HepG2 (cell line): ENCODE measurements around the gene BRSK2. TPM values are rescaled to one million over a fixed set of nuclear protein-coding genes. Genes with fewer than 3 reads are reported as not detected.

ENCODE experiments used
- ATAC-seq: fragments of 200-7000 bp; cut with Tn5 transposase; 3 replicates; pipeline ENCODE4 v1.9.1; 2020; ENCODE audit warnings: mild to moderate bottlenecking, moderate library complexity
- BruUV-seq: library from RNA; stranded (reverse); fragments of 400-500 nt; replicated peaks from 2 replicates; lab custom pipeline; 2021; lab: Mats Ljungman, UMichigan
- CTCF ChIA-PET: fragments of 300-600 bp; formaldehyde crosslinking; extraction: SDS; loops from one replicate; lab custom pipeline; 2021; ENCODE audit warnings: low total read pairs, inconsistent platforms, low intra/inter-chr PET ratio; lab: Yijun Ruan, JAX
- POLR2A ChIA-PET: fragments of 350-600 bp; sonication (Branson Sonifier 250); formaldehyde crosslinking; loops from one replicate; lab custom pipeline; 2020; ENCODE audit warnings: antibody characterized with exemption, inconsistent platforms; lab: Yijun Ruan, JAX
- DNase-seq: peaks from one replicate; pipeline ENCODE4 v3.0.0-alpha.2; 2015; ENCODE audit warnings: low spot score
- FAIRE-seq: peaks from 3 replicates; lab custom pipeline; 2011; peaks lifted over from hg19 to GRCh38; lab: Jason Lieb, UNC
- H2AFZ ChIP-seq: one replicate; pipeline ENCODE4 v1.6.1; 2011; ENCODE audit warnings: low read length, inconsistent platforms
- H3K27ac ChIP-seq: fragments of 300-600 bp; 3 replicates; pipeline ENCODE4 v1.8.0; 2011; ENCODE audit warnings: mixed run types, mild to moderate bottlenecking, mixed read lengths, low read length, inconsistent platforms; ENCODE audit not compliant: insufficient read depth; ENCODE audit errors: extremely low read length
- H3K27me3 ChIP-seq, 2 experiments: fragments of 200-600 bp in 1 of 2; 2 replicates in 1 of 2; 3 replicates in 1 of 2; pipeline versions ENCODE4 v1.6.0 to v1.8.0; 2011; ENCODE audit warnings: low read length in 2 of 2, mild to moderate bottlenecking in 2 of 2, moderate library complexity in 2 of 2, inconsistent platforms in 1 of 2; ENCODE audit not compliant: insufficient read depth in 2 of 2, control insufficient read depth in 1 of 2
- H3K36me3 ChIP-seq, 2 experiments: fragments of 200-600 bp in 1 of 2; replicated peaks in 1 of 2; 2 replicates in 1 of 2; 3 replicates in 1 of 2; pipeline versions ENCODE4 v1.5.1 to v1.8.0; 2011; ENCODE audit warnings: low read length in 2 of 2, inconsistent platforms in 1 of 2; ENCODE audit not compliant: insufficient read depth in 2 of 2, control insufficient read depth in 1 of 2
- H3K4me1 ChIP-seq: 2 replicates; pipeline ENCODE4 v1.5.1; 2012; ENCODE audit warnings: low read length, inconsistent platforms; ENCODE audit not compliant: insufficient read depth
- H3K4me2 ChIP-seq: 2 replicates; pipeline ENCODE4 v1.6.0; 2011; ENCODE audit warnings: low read depth, low read length, inconsistent platforms
- H3K4me3 ChIP-seq, 3 experiments: fragments of 200-600 bp in 1 of 3; sonication (generic), shearing (Covaris generic) in 1 of 3; replicated peaks in 1 of 3; 2 replicates each; pipeline ENCODE4 v1.5.1; 2011 to 2016; ENCODE audit warnings: low read length in 3 of 3, inconsistent platforms in 2 of 3, low read depth in 2 of 3, mild to moderate bottlenecking in 2 of 3, control low read depth in 1 of 3, mixed read lengths in 1 of 3; ENCODE audit not compliant: insufficient read depth in 1 of 3
- H3K79me2 ChIP-seq: one replicate; pipeline ENCODE4 v1.6.1; 2011; ENCODE audit warnings: low read length, inconsistent platforms; ENCODE audit not compliant: insufficient read depth
- H3K9ac ChIP-seq: 2 replicates; pipeline ENCODE4 v1.6.0; 2011; ENCODE audit warnings: mild to moderate bottlenecking, low read depth, low read length, inconsistent platforms; ENCODE audit not compliant: insufficient read depth
- H3K9me3 ChIP-seq: 2 replicates; pipeline ENCODE4 v1.5.1; 2012; ENCODE audit warnings: mild to moderate bottlenecking, low read length
- H4K20me1 ChIP-seq: 2 replicates; pipeline ENCODE4 v1.6.0; 2011; ENCODE audit warnings: inconsistent platforms, mild to moderate bottlenecking, low read length, moderate library complexity; ENCODE audit not compliant: insufficient read depth
- DMAP1 ChIP-seq: IDR thresholded peaks from 2 replicates; pipeline ENCODE4 v1.6.1; 2016
- MAFG ChIP-seq: sonication (generic); formaldehyde crosslinking; IDR thresholded peaks from 2 replicates; pipeline ENCODE4 v1.5.1; 2020; ENCODE audit warnings: mild to moderate bottlenecking, missing genetic modification reagents
- MXI1 ChIP-seq: IDR thresholded peaks from 3 replicates; pipeline ENCODE4 v1.6.1; 2012; ENCODE audit warnings: low read depth, low read length, inconsistent platforms, borderline replicate concordance
- NFAT5 ChIP-seq: sonication (generic); formaldehyde crosslinking; IDR thresholded peaks from 2 replicates; pipeline ENCODE4 v1.4.0; 2020; ENCODE audit warnings: missing genetic modification reagents
- SIX1 ChIP-seq: sonication (generic); formaldehyde crosslinking; IDR thresholded peaks from 2 replicates; pipeline ENCODE4 v1.4.0; 2020; ENCODE audit warnings: missing genetic modification reagents, borderline replicate concordance
- TEAD3 ChIP-seq: optimal IDR thresholded peaks from 2 replicates; pipeline ENCODE3; 2016; ENCODE audit warnings: borderline replicate concordance
- TOE1 ChIP-seq: sonication (generic); formaldehyde crosslinking; IDR thresholded peaks from 2 replicates; pipeline ENCODE4 v1.4.0; 2020; ENCODE audit warnings: mild to moderate bottlenecking, missing genetic modification reagents
- ZBTB25 ChIP-seq: IDR thresholded peaks from 2 replicates; pipeline ENCODE4 v1.6.1; 2018; ENCODE audit warnings: missing genetic modification reagents
- ZBTB7A ChIP-seq: sonication (generic); formaldehyde crosslinking; IDR thresholded peaks from 2 replicates; pipeline ENCODE4 v1.8.0; 2022; ENCODE audit warnings: mild to moderate bottlenecking, missing genetic modification reagents
- ZFP36L1 ChIP-seq: sonication (generic); formaldehyde crosslinking; IDR thresholded peaks from 2 replicates; pipeline ENCODE4 v1.8.0; 2022; ENCODE audit warnings: mild to moderate bottlenecking, missing genetic modification reagents, moderate library complexity
- WGBS: methylation state at CpG from one replicate; pipeline ENCODE4 v1.1.6; 2017; ENCODE audit warnings: low lambda C conversion rate; 5-methylcytosine and 5-hydroxymethylcytosine counted together
- in situ Hi-C: cut with HindIII; loops from 2 replicates; pipeline ENCODE4 v1.10.0; 2017; ENCODE audit warnings: low pct_unique_long_range_greater_than_20kb; ENCODE audit not compliant: extremely low pct_ligation_motif_present
- intact Hi-C: fragments of 100-400 bp; cut with micrococcal nuclease; formaldehyde crosslinking; loops from one replicate; pipeline ENCODE4 v1.10.0; 2022; ENCODE audit not compliant: unreplicated experiment
- polyA plus RNA-seq, 8 experiments: library from polyadenylated mRNA; depleted of rRNA in 3 of 8; stranded (reverse) in 7 of 8; unstranded in 1 of 8; fragments of >200 nt; fragmentation: Illumina TruSeq in 4 of 8; extraction: Trizol in 4 of 8; gene quantifications; 2 replicates each; pipeline versions ENCODE4 v1.2.1 to v1.2.3, GENCODE V29; 2011 to 2016; ENCODE audit warnings: low read depth in 4 of 8, missing spikeins in 1 of 8, mixed read lengths in 1 of 8; ENCODE audit not compliant: insufficient read depth in 1 of 8
- total RNA-seq, 5 experiments: library from RNA; depleted of rRNA; stranded (reverse); fragments of >200 nt; fragmentation: Illumina TruSeq; extraction: Trizol; gene quantifications; 2 replicates each; pipeline ENCODE4 v1.2.3, GENCODE V29; 2016; ENCODE audit warnings: low read depth in 1 of 5

BRSK2 gene
- total and polyA plus RNA-seq, 2 of the 13 experiments (the other 11 are each of a cell fraction or from before 2014, with no cell fraction given): 0.74 to 1.1 TPM

GRCh38 chr11:1496761-1497095 is 107.0 kb downstream of the BRSK2 start:
- Histone ChIP-seq H3K4me1 (no peaks in the 10 kb centered on the region), H3K4me3 (no peak overlapping the region), H3K27me3 (no peaks in the 10 kb centered on the region), H3K36me3 (no peaks in the 10 kb centered on the region; a peak in 1 of 5 replicates), H3K9ac (no peak overlapping the region), H3K27ac (no peak overlapping the region), H3K79me2 (peaks cover 12% of the 10 kb centered on the region), H2AFZ (no peak overlapping the region), H3K4me2 (no peak overlapping the region), H3K9me3 (no peaks in the 10 kb centered on the region), H4K20me1 (peaks cover 14% of the 10 kb centered on the region)
- BruUV-seq: no TSS peak
- TF ChIP-seq ZBTB25 (no peak), TEAD3 (no peak), TOE1 (CRISPR knock-in tag) (no peak), DMAP1 (no peak), NFAT5 (CRISPR knock-in tag) (no peak), ZBTB7A (no peak), MXI1 (no peak), MAFG (no peak), SIX1 (CRISPR knock-in tag) (no peak), ZFP36L1 (CRISPR knock-in tag) (no peak)
- DNase-seq: no peak
- WGBS: 93% methylated on average over 3 of the region's 3 CpGs
- ATAC-seq: no peak
- in situ Hi-C loops: no loop called here
- POLR2A ChIA-PET: no interaction called here
- CTCF ChIA-PET: no interaction called here
- intact Hi-C loops: no loop called here
- no peak for FAIRE-seq
